ENCODE results near the gene SMTNL1. TPM values are rescaled to one million over a fixed set of nuclear protein-coding genes. Genes with fewer than 3 reads are reported as not detected.

The SMTNL1 gene
- total RNA-seq, 2 donors from 2014 or later = 0.22 TPM

DNA sequence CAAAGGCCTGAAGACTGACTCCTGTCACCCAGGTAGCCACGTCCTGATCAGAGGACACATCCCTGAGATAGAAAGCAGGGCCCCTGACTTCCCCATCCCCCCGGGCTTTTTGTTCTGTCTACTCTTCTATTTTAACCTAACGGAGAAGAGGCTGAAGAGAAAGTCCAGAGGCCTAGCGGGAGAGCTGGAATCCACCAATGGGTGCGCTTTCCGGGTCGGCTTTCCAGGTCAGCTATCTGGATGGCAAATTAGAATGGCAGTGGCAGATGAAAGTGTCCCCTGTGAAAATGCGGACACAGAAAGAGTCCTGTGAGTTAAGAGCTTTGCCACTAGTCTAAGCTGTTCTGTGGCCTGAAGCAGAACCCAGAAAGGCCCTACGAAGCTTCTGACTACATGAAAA is 46.9 kb downstream of the SMTNL1 start:
- Histone ChIP-seq H3K36me3 (ENCODE audit: control insufficient read depth, insufficient read depth, low read length) (no peaks in the 10 kb centered on the region), H3K4me1 (ENCODE audit: control insufficient read depth, insufficient read depth, low read length) (no peaks in the 10 kb centered on the region), H3K4me3 (ENCODE audit: low read length) (no peak overlapping the region), H3K27me3 (ENCODE audit: control insufficient read depth, insufficient read depth, low read length, poor library complexity, severe bottlenecking) (no peaks in the 10 kb centered on the region), H3K9ac (ENCODE audit: extremely low read depth, low read length, poor library complexity, severe bottlenecking) (no peak overlapping the region), H3K27ac (ENCODE audit: low read depth, low read length) (peak overlapping the region; percentile 72), H3K9me3 (ENCODE audit: control insufficient read depth, low read length) (peaks cover 6% of the 10 kb centered on the region)
- Mint-ChIP-seq H3K4me3 (no peak overlapping the region), H3K4me1 (no peaks in the 10 kb centered on the region), H3K9me3 (peaks cover 8% of the 10 kb centered on the region), H3K27me3 (ENCODE audit: insufficient read depth) (peaks cover 5% of the 10 kb centered on the region), H3K36me3 (ENCODE audit: low read depth) (no peaks in the 10 kb centered on the region), H3K27ac (no peak overlapping the region)
- DNase-seq = no peak
- no peak for TF ChIP-seq CTCF (conservative IDR thresholded peaks at IDR 0.05)
- 82 to 91% methylated on average over 8 to 9 of the region's 9 CpGs for WGBS, 2 experiments (ENCODE audit: insufficient coverage in 1 of 2, insufficient read length in 1 of 2)

GRCh38 chr11:57585301-57585700 is 47.9 kb downstream of the SMTNL1 start:
- Histone ChIP-seq H3K4me3 (ENCODE audit: low read length) (no peak overlapping the region), H3K4me1 (ENCODE audit: control insufficient read depth, insufficient read depth, low read length) (no peaks in the 10 kb centered on the region), H3K27ac (ENCODE audit: low read depth, low read length) (peak overlapping the region; percentile 72), H3K36me3 (ENCODE audit: control insufficient read depth, insufficient read depth, low read length) (no peaks in the 10 kb centered on the region), H3K9ac (ENCODE audit: extremely low read depth, low read length, poor library complexity, severe bottlenecking) (no peak overlapping the region), H3K27me3 (ENCODE audit: control insufficient read depth, insufficient read depth, low read length, poor library complexity, severe bottlenecking) (no peaks in the 10 kb centered on the region), H3K9me3 (ENCODE audit: control insufficient read depth, low read length) (peaks cover 6% of the 10 kb centered on the region)
- peaks cover 8% of the 10 kb centered on the region for H3K9me3 Mint-ChIP-seq
- H3K4me3 Mint-ChIP-seq = no peak overlapping the region
- no peaks in the 10 kb centered on the region for H3K36me3 Mint-ChIP-seq (ENCODE audit: low read depth)
- H3K27me3 Mint-ChIP-seq (ENCODE audit: insufficient read depth) = peaks cover 3% of the 10 kb centered on the region
- no peaks in the 10 kb centered on the region for H3K4me1 Mint-ChIP-seq
- H3K27ac Mint-ChIP-seq = no peak overlapping the region
- no peak for DNase-seq
- no peak for TF ChIP-seq CTCF (conservative IDR thresholded peaks at IDR 0.05)

DNA sequence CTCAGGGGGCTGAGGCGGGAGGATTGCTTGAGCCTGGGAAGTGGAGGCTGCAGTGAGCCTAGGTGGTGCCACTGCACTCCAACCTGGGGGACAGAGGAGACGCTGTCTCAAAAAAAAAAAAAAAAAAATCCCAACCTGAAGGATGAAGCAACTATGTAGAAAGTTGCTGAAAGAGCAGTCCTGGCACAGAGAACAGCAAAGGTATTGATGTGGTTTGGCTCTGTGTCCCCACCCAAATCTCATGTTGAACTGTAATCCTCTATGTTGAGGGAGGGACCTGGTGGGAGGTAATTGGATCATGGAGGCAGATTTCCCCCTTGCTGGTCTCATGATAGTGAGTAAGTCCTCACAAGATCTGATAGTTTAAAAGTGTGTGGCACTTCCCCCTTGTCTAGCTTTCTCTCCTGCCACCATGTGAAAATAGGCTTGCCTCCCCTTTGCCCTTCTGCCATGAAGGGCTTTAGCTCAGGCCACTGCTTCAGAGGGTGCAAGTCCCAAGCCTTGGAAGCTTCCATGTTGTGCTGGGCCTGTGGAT is 49.4 kb downstream of the SMTNL1 start:
- H3K9ac ChIP-seq (ENCODE audit: extremely low read depth, low read length, poor library complexity, severe bottlenecking) = no peak overlapping the region
- TF ChIP-seq CTCF (conservative IDR thresholded peaks at IDR 0.05) = no peak
- Mint-ChIP-seq H3K4me1 (no peaks in the 10 kb centered on the region), H3K27me3 (ENCODE audit: insufficient read depth) (peaks cover 3% of the 10 kb centered on the region), H3K27ac (no peak overlapping the region), H3K36me3 (ENCODE audit: low read depth) (no peaks in the 10 kb centered on the region), H3K9me3 (peaks cover 8% of the 10 kb centered on the region), H3K4me3 (no peak overlapping the region)
- no peak for DNase-seq
- no peaks in the 10 kb centered on the region for H3K27me3 ChIP-seq (ENCODE audit: control insufficient read depth, insufficient read depth, low read length, poor library complexity, severe bottlenecking)
- peaks cover 6% of the 10 kb centered on the region for H3K9me3 ChIP-seq (ENCODE audit: control insufficient read depth, low read length)
- no peaks in the 10 kb centered on the region for H3K4me1 ChIP-seq (ENCODE audit: control insufficient read depth, insufficient read depth, low read length)
- H3K36me3 ChIP-seq (ENCODE audit: control insufficient read depth, insufficient read depth, low read length) = no peaks in the 10 kb centered on the region
- no peak overlapping the region for H3K4me3 ChIP-seq (ENCODE audit: low read length)
- H3K27ac ChIP-seq (ENCODE audit: low read depth, low read length) = no peak overlapping the region
- WGBS, 2 experiments (ENCODE audit: insufficient coverage in 1 of 2, insufficient read length in 1 of 2) = 46 to 88% methylated on average over 1 to 2 of the region's 2 CpGs

Data from endodermal cell (in vitro differentiated cells).